NOMO-1 treated with dmso at 0.1 percent for 144 hours (cell line): Measurements from ENCODE around the gene PTPN9.
"Not testable (repeated sequence)": the region's sequence is repeated elsewhere in the genome, so short reads cannot be mapped to it uniquely, and the experiment has no call there.

Source experiments
- DNase-seq: peaks from one replicate; lab custom pipeline; 2025; ENCODE audit not compliant: unreplicated experiment; lab: John Stamatoyannopoulos, UW

The PTPN9 gene

DNA sequence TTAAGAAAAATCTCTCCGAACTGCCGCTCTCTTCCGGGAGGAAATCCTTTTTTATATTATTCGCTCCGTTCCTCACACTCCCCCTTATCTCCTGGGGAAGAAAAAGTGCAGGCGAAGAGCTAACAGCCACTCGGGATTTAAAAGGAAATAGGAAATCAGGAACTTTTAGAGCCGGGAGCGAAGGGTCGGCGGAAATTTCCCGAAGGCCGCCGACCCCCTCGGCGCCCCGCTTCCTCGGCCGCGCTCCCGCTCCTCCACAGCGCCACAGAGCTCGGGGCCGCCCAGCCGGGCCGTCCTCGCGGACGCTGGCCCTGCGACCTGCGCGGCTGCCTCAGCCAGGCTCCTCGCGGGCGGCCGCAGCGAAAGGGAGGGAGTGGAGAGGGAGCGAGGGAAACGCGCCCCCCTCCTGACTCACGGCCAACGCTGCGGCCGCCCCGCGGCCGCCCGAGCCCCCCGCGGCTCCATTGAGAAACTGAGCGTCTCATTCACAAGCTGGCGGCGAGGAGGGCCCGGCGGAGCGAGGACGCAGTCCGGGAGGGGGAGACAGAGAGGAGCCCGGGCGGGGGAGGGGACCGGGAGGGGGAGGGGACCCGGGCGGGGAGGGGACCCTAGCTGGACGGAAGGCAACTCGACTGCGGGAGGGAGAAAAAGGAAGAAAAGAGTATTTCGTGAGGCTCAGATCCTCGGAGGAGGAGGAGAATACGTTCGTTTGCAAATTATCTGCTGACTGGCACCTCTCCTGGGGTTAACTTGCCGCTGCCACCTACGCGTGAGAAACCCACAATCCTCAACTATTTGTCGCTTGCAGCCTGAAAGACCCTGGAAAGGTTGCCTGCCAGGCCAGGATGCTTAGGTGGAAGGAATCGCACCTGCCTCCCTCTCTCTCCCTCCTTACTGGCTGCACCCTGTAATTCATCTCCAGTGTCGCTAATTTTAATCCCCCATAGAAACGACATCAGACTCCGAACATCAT, at the start of gene PTPN9:
PTPN9 (minus strand) TSS at position 368 of the 973 bp plus-strand sequence. CDS start 539 bp downstream, outside the sequence.
- DNase-seq, result peak; percentile 66

DNA sequence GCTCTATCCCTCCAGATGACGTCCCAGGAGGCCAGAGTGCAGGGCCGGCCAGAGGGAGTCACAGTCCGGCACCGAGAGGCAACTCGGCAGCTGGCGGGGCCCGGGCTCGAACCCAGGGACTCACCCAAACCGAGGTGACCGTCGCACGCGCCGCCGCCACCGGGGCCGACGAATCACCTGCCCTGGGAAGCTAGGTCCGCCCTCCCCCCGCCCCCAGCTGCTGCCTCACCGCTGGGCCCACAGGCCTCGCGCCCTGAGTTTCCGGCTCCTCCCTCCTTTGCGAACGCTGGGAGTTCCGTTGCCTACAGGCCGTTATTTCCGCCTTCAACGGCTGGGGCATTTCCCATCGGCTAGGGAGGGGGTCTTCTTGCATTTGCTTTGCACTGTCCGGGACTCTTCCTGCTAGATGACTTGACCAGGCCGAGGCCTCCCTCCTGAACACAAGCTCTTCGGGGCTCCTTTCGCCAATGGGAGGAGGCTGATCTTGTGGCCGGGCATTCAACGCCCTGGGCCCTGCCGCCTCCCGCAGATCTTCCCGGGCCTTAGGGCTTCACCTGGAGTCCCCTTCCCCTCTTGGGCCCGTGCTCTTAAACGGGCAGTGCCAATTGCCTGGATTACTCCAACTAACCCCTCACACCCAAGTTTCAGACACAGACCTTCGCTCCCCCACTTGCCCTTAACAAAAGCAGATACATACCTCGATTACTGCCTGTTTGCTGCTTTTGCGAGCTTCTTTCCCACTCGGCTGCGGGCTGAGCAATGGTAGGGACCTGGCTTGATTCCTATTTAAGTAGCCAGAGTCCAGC, 46.6 kb upstream of the PTPN9 start, which contains the start of gene SNUPN:
SNUPN (minus strand) TSS at position 184 of the 806 bp plus-strand sequence. CDS start 4,674 bp downstream, outside the sequence.
- DNase-seq, result peak; percentile 92

DNA sequence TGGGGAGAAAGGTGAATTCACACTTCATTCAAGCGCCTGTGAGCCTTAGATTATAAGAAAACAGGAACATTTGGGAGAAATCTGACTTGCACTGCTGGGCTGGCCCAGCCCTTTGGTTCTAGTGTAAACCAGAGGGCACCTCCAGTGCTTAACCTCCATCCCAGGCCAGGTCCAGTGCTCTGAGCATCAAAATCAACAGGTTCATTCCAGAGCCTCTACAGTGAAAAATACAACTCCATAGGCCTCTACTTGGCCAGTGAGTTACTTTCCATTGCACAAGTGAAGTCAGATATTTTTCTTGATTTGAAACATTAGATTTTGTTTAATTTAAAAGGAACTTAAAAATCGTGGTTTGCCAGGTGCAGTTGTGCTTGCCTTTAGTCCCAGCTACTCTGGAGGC, 43.4 kb upstream of the PTPN9 start:
- no peak for DNase-seq

DNA sequence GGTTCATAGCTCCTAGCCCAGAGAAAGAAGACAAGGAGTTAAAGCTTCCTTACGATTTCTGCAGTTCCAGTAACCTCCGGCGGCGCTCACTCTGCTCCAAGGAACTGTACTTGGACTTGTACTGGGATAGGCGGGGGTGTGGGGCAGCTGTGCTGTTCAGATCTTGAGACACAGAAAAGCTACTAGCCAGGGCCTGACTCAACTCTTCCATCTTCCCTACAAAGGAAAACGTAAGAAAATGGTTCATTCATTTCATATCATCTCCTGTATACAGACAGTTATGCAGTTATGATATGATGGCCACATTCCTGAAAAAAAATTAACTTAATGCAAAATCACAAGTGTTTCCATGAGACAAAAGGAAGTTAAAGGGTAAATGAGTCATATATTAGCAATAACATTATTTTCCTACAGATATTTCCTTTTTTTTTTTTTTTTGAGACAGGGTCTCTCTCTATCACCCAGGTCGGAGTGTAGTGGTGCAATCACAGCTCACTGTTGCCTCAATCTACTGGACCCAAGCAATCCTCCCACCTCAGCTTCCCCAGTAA, 41.8 kb upstream of the PTPN9 start:
- no peak for DNase-seq

DNA sequence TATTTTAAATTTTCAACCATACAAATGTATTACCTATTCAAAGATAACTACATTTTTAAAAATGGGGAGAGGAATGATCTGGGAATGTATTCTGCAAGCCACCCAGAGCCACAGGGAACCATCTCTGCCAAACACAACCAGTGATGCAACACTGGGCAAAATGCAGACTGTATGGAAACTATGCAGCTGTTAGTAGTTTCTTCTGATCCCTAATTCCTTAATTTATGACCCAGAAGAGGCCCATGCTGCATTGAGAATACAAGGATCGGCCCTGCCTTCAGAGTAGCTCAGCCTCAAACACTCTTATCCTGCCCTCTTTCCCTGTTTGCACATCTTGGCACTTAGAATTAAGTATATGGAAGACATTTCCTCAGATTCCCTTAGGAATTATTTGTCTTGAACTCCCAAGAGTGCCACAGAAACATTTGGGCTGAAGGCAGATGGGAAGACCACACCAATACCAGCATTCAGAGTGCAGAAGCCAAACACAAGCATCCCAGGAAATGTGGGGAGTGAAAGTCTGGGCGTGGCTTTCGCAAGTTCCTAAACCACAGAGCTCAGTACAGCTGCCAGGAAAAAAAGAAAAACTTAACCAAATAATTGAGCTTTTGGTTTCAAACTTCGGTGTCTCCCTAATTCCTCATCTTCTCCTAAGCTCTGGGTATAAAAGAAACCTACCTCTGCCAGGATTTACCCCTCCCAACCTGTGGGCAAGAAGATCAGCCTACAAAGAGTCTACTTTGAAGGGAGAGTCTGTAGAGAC, 41.1 kb upstream of the PTPN9 start:
- no peak for DNase-seq

DNA sequence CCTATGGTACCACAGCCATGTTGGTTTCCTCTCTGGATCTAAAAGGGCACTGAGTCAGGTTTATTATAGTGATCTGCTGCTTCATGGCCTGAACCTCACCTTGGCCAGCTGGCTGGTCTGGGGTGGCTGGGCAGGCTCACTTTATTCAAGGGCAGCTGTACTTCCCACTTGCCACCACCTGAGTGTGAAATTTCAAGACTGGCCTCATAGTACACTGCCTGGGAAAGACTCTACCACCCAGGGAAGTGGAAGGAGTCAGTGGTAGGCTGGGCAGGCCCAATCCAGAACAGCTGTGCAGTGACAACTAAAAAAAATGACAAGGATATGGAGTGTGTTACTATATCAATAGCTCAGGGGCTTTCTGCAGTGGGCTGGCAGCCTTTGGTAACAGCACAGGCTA, 37.7 kb upstream of the PTPN9 start:
- no peak for DNase-seq

DNA sequence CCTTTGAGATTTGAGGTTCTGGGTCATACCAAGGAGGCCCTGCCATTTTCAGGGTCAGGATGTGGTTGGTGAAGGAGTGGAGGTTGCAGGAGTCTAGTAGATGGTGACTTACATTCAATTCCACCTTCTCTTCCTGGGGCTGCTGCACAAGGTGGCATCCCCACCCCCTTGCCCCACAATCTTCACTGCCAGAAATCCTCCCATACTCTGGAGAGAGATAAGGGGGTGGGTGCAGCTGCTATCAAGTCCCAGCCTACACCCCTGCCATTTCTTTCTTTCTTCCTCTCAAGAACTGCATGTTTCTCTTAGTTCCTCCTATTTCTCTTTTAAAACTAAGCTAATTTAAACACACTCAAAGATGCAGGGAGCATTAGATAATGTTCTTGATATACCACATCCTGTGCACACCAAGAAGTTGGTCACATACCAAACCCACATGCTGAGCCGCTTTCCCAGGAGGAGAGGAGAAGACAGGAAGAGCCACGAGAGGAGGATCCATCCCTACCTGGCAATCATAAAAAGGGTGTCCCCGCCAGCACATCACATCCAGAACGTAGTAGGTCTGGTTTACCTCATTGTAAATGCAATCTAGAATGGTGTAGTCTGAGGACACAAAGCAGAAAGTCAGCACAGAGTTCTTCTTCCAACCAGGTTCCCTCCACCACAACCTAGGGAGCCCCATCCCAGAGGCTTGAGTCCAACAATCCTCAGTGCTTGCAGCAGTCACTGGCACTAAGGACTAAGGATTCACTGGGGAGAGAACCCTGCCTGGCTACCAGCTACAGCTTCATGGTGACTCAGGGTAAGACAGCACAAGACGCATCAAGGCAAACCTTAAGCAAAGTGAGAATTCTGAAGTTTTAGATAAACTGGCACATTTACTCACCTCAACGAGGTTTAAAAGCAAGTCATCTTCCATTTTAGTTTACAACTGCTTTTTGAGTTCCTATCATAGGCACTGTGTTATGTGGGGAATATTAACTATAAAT, 27.9 kb upstream of the PTPN9 start:
- no peak for DNase-seq

DNA sequence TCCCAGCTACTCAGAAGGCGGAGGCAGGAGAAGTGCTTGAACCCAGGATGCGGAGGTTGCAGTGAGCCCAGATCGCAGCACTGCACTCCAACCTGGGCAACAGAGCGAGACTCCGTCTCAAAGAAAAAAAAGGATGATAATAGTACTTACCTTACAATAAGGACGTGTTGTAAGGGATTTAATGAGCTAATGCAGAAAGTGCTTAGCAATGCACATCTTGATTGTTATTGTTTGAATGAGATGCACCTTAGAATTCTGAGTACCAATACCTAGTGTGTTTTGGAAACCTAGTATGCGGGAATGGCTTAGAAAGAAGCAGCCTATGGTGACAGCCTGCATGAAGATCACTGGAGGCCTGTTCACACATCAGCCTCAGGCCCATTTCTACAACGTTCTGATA, 26.9 kb upstream of the PTPN9 start:
- no peak for DNase-seq

DNA sequence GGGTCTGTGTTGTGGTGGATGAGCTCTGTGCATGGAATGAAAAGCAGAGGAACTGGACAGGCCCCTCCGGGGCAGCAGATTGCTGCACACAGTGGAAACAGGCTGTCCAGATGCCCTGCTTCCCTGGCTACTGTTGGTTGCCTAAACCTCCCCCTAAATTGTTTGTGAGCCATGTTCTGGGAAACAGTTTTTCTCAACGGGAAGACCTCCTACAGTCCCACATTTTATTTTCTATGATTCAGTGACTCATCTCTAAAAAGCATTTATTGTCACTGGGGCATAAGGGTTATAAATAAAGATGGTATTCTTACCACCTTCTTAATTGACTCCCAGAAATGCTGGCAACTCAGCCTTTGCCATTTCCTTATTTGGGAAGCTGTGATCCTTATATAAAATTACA, 20.3 kb upstream of the PTPN9 start:
- no peak for DNase-seq

DNA sequence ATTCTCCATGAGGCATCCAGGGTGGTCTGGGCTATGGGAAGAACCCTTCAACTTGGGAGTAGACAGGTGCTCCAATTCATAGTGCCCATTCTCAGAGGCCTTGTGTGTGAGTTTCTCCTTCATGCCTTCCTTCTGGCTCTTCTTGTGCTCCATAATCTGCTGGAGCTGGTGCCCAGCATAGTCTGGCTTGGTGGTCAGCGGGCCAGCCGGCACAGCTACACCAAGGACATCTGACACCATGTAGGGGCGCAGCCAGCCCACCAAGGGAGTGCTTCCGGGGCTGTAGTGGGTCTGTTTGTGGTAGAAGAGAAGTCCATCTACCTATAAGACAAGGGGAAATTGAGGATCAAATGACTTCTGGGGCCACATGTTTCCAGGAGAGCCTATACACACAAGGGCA, 19.2 kb upstream of the PTPN9 start:
- DNase-seq, result no peak

DNA sequence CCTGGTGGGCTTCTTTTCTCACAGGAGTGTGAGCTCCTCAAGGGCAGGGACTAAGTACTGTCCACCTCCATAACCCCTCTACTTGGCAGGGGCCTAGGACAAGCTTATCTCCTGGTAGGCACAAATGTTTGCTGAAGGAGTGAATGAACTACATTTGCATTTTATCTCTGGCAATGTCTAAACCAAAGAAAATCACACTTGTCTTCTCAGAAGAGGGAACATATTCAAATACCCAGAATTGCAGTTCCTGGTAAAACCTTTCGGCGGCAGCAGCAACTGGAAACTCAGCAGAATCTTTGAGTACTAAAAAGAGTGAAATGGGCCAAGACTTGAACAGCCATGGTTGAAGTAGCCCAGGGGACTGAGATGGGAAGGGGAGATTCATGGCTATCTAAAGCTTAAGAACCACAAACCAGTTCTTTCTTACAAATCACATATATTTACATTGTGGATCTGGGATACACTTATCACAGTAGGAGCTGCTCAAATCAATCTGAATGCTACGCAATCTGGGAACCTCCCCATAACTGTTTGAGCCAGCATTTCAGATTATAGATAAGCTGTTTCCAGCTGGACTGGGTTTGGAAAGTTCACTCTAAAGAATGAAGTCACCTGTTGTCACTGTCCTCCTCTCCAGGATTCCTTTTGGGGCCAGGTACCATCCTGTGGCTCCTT, 18.7 kb upstream of the PTPN9 start:
- no peak for DNase-seq

DNA sequence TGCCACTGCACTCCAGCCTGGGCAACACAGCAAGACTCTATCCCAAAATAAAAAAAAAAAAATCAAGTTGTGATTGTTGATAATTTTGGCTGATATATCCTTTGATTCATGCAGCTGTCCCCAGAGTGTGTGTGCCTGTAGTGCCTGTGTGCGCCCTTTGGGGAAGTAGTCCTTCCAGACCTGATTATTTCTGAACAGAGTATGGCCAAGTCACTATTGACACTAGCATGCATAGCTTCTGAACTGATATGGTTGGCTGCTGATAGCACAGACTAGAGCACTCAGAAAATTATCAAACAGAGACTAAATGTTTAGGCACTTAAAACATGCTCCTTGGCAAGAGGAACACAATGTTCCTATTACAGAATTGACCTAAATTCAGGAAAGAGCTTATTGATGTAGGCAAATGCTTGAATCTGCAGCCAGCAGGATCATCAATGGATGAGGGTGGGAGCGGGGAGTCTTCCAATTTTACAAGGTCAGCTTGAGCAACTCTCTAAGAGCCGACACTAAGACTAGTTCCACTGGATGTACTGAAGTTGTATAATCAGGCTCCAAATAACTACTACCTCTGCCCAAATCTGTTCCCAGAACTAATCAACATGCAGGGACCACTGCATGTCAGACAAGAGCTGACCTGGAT, 17.7 kb upstream of the PTPN9 start:
- no peak for DNase-seq

DNA sequence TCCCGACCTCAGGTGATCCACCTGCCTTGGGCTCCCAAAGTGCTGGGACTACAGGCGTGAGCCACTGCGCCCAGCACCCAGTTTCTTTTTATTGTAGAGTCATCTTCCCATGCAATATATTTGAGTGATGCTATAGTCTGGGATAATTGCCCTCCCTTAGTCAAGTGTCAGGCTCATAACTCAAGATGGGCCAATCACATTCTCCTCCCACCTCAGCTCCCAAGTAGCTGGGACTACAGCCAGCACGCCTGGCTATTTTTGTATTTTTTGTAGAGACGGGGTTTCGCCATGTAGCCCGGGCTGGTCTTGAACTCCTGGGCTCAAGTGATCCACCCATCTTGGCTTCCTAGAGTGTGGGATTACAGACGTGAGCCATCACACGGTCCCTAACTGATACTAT, 15.2 kb upstream of the PTPN9 start:
- DNase-seq, result no peak

DNA sequence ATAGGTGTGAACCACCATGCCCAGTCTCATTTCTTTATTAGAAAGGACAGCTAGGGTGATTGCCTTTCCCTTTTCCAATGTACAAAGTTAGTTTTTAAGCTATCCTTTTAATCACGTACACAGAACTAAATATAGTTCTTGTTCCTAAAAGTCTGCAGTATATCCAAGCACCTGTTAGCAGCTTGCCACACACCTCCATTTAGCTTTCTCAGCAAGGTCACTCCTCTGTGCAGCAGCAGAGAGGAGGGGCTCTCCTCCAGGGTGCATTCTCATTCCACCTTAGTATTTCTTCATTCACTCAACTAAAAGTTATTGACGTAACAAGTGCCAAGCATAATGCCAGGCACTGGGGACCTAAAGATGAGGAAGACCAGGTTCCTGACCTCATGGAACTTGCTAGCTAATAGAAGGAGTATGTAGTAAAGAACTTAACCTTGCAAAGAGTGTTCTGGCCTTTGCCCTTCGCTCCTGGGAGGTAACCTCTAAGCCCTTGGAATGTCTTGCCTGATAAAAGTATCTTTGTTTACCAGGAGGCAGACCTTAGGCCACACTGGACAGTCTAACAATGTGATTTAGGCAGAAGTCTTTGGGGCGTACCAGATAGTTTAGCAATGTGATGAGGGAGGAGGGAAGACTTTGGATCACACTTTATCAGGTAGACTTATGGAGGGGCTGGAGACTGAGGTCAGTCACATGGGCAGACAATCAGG, 12.7 kb upstream of the PTPN9 start:
- no peak for DNase-seq

DNA sequence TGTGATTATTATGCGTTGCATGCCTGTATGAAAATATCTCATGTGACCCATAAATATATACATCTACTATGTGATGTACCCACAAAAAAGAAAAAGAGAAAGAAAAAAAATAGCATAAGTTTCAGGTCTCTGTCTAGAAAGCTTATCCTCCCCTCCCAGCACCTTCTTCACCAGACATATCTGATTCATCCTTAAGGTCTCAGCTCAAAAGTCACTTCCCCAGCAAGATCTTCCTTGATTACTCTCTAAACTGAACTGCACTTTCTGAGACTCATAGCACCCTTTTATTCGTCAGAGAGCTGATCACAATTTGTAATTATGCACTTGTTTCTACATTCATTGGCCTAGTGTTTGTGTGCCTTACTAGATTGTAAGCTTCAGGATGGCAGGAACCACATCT, 11.1 kb upstream of the PTPN9 start:
- DNase-seq, result no peak

DNA sequence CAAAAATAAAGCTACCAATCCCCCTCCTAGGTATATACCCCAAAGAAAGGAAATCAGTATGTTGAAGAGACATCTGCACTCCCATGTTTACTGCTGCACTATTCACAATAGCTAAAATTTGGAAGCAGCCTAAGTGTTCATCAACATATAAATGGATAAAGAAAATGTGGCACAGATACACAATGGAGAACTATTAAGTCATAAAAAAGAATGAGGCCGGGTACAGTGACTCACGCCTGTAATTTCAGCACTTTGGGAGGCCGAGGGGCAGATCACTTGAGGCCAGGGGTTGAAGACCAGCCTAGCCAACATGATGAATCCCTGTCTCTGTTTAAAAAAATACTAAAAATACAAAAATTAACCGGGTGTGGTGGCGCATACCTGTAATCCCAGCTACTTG, 10.0 kb upstream of the PTPN9 start:
- DNase-seq, result no peak

DNA sequence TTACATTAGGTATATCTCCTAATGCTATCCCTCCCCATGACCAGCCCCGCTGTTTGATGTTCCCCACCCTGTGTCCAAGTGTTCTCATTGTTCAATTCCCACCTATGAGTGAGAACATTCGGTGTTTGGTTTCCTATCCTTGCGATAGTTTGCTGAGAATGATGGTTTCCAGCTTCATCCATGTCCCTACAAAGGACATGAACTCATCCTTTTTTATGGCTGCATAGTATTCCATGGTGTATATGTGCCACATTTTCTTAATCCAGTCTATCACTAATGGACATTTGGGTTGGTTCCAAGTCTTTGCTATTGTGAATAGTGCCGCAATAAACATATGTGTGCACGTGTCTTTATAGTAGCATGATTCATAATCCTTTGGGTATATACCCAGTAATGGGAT, 7.3 kb upstream of the PTPN9 start:
- not testable (repeated sequence) for DNase-seq

DNA sequence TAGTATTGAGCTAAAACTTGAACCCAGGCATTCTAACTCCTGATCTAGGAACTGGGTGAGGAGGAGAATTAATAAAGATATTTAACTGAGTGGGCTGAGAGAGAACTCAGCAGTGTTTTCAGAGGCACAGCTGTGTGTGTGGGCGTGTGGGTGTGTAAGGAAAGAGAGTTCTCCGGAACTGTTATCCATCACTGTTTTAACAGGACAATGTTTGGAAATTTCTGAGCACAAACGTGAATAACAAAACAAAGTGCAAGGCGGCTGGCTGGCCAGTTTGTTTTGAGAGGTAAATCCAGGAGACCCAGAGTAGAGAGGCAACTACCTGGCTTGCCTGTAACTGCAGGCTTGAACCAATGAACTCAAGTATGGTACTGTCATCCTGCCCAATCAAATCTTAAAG, 5.0 kb upstream of the PTPN9 start:
- no peak for DNase-seq
